Right lung (tissue), 5 donors: Measurements from ENCODE around the gene KDM1B. TPM values are rescaled to one million over a fixed set of nuclear protein-coding genes. Genes with fewer than 3 reads are reported as not detected.
"Not testable (repeated sequence)": the region's sequence is repeated elsewhere in the genome, so short reads cannot be mapped to it uniquely, and the experiment has no call there.

ENCODE experiments used
- DNase-seq, 2 donors: peaks; one replicate each; pipeline ENCODE4 v3.0.0-alpha.2; 2013
- polyA plus RNA-seq, 5 donors: library from polyadenylated mRNA; unstranded; fragments of 120-200 nt; gene quantifications; one replicate each; pipeline versions ENCODE4 v1.2.1 to v1.2.3, GENCODE V29; 2013; ENCODE audit warnings: inconsistent platforms in 1 of 5, low replicate concordance in 1 of 5; ENCODE audit not compliant: insufficient read length in 5 of 5, insufficient read depth in 1 of 5

Gene KDM1B
- polyA plus RNA-seq, 5 donors, result 19.5 to 25.0 (median 22.3) TPM

DNA sequence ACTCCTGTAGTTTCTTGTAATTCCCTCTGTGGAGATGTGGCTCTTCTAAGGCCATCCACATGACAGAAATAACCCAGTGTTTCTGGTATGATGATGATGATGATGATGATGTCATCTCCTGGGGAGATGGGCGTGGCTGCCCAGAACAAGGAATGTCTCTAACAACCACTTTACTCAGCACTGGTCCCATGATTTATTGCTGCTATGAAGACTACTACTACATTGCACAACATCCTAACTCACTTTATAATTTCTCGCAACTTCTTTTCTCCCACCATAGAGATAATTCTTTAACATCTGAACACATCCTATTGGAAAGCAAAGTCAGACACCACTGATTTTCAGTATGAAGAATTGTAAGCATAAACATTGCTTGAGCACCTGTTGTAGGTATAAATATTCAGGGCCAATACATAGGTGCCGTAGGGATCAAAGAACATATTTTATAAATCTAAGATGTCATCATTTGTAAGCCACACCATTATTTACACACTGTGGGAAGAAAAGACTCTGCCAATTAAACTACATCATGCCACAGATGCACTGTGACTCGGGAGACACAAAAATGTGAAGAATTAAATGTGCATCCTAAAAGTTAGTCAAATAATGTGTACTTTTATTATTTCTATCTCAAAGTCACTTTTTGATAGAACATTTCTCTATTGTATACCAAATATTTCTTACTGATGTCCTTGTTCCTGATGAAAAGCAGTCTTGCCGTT lies 6.8 kb upstream of the KDM1B start:
- no peak for DNase-seq

DNA sequence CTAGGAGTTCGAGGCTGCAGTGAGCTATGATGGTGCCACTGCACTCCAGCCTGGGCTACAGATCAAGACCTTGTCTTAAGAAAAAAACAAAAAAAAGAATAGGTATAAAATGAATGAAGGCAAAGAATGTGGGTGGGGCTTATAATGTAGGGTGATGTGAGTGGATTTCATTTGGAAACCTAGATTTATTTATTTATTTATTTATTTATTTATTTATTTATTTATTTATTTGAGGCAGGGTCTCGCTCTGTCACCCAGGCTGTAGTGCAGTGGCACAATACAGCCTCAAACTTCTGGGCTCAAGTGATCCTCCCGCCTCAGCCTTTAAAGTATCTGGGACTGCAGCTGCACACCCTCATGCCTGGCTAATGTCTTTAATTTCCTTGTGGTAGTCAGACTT lies 3.8 kb upstream of the KDM1B start:
- DNase-seq, result not testable (repeated sequence)

DNA sequence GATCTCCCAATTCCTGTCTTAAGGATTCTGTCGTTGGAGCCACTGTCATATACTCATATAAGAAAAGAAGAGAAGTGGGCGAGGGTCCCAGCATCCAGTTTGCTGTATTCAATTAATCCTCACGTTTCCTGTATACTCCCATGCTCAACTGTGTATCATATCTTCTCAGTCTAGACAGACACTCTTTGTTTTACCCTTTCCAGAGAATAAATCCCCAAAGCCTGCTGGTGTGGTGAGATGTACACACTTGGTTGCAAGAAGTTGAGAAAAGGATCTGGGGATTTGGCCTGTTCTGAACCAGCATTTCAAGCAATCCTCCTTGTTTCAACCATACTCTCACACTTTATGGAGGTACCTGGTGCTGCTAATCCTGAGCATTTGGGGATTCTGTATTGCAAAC lies 3.4 kb upstream of the KDM1B start:
- DNase-seq, result no peak

- DNase-seq, result no peak
Measured at GRCh38 chr6:18153311-18153703, 1.9 kb upstream of the KDM1B start.

DNA sequence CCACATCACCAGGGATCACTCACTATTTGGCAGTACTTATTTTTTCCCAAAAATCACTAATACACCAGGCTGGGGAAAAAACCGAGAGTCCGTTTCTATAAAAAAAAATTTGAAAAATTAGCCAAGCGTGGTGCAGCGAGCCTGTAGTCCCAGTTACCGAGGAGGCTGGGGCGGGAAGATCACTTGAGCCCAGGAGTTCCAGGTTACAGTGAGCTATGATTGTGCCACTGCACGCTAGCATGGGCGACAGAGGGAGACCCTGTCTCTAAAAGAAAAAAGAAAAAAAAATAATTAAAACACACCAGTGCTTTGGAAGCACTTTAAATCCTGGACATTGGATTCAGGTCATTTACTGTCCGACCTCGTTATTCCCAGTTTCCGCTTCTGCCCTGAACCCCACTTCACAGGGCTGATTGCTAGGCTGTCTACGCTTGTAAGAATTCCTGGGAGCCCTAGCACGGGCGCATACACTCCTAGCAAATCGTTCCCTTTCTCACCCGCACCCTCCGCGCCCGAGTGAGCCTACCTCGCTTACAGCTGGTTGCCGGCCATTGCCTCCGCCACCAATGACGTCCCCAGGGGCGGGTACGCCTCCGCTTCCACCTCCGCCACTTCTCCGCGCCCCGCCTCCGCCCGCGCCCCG lies 594 bp upstream of the KDM1B start, which contains the start of gene TPMT:
Gene TPMT (minus strand): TSS at position 571 of the 643 bp plus-strand sequence. CDS start 5,950 bp downstream, outside the sequence.
- no peak for DNase-seq

DNA sequence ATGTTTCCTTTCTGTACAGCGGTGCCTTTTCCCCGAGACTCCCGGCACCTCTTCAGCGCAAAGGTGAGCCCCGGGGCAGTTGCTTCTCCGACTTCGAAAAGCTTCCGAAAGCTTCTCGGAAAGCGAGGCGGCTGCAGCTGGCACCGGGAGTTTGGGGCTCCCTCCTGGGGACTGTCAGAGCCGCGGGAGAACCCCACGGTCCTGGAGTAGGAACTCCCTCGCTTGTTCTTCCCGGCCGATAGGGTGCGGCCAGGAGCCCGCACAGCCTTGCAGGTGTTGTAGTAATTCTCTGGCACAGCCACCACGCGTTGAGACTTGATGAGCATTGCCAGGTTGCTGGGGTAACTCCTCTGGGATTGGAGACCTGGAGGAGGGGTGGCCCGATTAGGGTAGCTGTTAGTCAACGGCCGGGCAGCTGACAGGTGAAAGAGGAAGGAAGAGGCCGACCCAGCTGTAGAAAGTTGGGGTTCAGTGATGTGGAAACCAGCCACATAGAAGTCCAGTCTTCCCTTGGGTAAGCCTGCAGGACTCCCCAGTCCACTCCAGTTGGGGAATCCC lies 721 bp downstream of the KDM1B start:
- DNase-seq, result peak; percentile 34 to 39

DNA sequence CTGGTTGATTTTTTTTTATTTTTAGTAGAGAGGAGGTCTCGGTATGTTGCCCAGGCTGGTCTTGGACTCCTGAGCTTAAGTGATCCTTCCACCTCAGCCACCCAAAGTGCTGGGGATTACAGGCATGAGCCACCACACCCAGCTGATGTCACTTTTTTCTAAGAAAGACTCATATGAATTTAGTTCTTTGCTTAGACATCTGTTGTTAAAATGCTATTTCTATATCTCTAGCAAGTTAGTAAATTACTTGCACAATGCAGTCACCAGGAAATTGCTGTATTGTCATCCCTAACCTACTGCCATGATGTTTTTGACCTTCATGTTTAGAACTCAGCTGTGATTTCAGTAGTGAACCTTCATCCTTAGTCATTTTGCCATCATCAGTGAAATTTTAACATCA lies 5.7 kb downstream of the KDM1B start:
- DNase-seq, result no peak

GRCh38 chr6:18161431-18161830 lies 6.2 kb downstream of the KDM1B start:
- no peak for DNase-seq

- no peak for DNase-seq
Measured at GRCh38 chr6:18162401-18162800, 7.2 kb downstream of the KDM1B start.

GRCh38 chr6:18165751-18166150 lies 10.5 kb downstream of the KDM1B start:
- DNase-seq, result no peak

DNA sequence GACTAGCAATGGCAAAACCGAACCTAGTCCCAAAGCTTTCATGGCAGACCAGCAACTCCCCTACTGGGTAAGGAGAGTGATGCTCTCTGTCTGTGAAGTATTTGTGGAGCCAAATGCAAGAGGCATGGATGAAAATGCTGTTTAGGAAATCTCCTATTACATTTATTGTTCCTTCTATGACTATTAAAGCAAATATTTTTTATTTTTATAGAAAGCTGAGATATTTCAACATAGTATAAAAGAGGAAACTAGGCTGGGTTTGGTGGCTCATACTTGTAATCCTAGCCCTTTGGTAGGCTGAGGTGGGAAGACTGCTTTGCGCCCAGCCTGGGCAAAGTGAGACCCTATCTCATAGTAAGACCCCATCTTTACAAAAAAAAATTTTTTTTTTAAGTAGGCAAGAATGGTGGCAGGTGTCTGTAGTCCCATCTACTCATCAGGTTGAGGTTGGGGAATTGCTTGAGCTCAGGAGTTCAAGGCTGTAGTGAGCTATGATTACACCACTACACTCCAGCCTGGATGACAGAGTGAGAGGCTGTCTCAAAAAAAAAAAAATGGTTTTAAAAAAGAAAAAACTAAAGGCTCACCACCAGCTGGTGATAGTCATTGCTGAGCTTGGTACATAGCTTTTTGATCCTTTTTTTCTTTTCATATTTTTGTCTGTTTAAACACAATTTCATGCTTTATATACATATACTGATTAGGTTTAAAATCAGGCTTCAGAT lies 11.3 kb downstream of the KDM1B start:
- DNase-seq, result no peak

GRCh38 chr6:18168264-18168663 lies 13.0 kb downstream of the KDM1B start:
- no peak for DNase-seq

- no peak for DNase-seq
Measured at GRCh38 chr6:18171871-18172270, 16.6 kb downstream of the KDM1B start.

GRCh38 chr6:18176198-18176597 lies 21.0 kb downstream of the KDM1B start:
- DNase-seq, result not testable (repeated sequence)

- DNase-seq, result no peak
Measured at GRCh38 chr6:18177286-18177965, 22.2 kb downstream of the KDM1B start.

DNA sequence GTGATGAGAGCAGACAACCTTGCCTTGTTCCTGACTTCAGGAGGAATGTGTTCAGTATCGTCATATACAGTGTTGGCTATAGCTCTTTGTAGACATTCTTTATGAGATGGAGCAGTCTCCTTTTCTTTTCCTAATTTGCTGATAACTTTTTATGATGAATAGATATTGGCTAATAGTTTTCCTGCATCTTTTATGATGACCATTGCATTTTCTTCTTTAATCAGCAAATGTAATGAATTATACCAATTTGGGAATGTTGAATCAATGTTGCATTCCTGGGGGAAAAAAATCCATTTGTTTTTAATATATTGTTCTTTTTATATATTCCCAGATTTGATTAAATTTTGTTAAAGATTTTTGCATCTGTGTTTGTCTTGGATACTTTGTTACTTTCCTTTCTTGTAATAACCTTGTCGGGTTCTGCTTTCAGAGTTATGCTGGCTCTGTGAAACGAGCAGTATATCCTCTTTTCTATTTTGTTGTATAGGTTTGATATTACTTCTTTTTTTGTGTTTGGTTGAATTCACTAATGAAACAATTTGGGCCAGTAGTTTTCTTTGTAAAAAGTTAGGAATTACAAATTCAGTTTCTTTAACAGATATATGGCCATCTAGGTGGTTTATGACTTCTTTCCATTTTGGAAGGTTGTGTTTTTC lies 23.9 kb downstream of the KDM1B start:
- no peak for DNase-seq

DNA sequence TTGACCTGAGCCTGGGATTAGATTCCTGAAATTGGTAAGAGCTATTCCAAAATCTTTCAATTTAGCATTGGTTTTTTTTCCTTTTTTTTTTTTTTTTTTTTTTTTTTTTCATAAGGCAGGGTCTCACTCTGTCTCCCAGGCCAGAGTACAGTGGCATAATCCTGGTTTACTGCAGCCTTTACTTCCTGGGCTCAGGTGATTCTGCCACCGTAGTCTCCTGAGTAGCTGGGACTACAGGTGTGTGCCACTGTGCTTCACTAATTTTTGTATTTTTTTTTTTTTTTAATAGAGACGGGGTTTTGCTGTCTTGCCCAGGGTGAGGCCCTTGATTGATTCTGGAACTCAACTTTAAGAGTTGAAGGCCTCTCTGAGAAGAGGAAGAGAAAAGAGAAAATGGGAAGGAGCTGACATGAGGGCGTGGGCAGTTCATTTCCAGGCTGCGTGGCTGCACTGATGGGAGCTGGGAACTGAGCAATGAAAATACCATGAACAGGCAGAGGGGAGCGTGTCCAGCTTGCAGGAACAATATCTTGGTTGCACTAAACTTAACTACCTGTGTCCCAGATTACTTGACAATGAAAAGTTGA lies 24.6 kb downstream of the KDM1B start:
- DNase-seq, result no peak

- no peak for DNase-seq
Measured at GRCh38 chr6:18182568-18182967, 27.3 kb downstream of the KDM1B start.

DNA sequence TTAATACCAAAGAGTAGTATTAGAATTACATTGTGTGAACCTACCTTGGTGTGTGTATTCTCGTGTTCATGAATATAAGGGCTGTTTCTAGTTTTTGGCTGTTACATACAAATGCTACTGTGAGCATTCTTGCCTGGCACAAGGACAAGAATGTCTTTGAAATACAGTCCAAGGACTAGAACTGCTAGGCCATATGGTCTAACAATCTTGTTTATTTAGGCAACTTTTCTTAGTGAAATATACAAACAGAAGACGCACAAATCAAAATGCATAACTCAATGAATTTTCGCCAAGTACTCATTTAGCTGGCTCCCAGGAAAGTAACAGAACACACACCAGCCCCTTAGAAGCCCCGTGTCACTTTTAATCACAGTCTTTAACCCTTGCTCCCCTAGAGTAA lies 28.5 kb downstream of the KDM1B start:
- DNase-seq, result peak; percentile 42 to 46

- no peak for DNase-seq
Measured at GRCh38 chr6:18185624-18186023, 30.4 kb downstream of the KDM1B start.

- peak in 1 of 2 donors; percentile 27 for DNase-seq
Measured at GRCh38 chr6:18186033-18186432, 30.8 kb downstream of the KDM1B start.
